Endothelial cell of umbilical vein (primary cell): ENCODE measurements around the gene NRGN. TPM values are rescaled to one million over a fixed set of nuclear protein-coding genes. Genes with fewer than 3 reads are reported as not detected.
A peak's percentile ranks its signal among the peaks of the same experiment; 100 is the strongest.

Experiments used
- BruUV-seq: library from RNA; stranded (reverse); fragments of 400-500 nt; replicated peaks from 2 replicates; lab custom pipeline; 2021; lab: Mats Ljungman, UMichigan
- CTCF ChIA-PET: fragments of 300-600, 350-600 bp; sonication (Branson Sonifier 250); formaldehyde crosslinking; loops from one replicate; lab custom pipeline; 2021; ENCODE audit warnings: antibody characterized with exemption, inconsistent platforms; lab: Charles Lee
- POLR2A ChIA-PET: fragments of 300-600, 350-600 bp; sonication (Branson Sonifier 250); formaldehyde crosslinking; loops from one replicate; lab custom pipeline; 2021; ENCODE audit warnings: antibody characterized with exemption, inconsistent platforms; lab: Charles Lee
- DNase-seq: peaks from one replicate; pipeline ENCODE4 v3.0.0-alpha.2; 2011; ENCODE audit warnings: low read depth, low spot score
- FAIRE-seq: peaks from 2 replicates; lab custom pipeline; 2011; peaks lifted over from hg19 to GRCh38; lab: Jason Lieb, UNC
- H2AFZ ChIP-seq: 2 replicates; pipeline ENCODE4 v1.6.0; 2012; ENCODE audit warnings: low read depth, low read length, control low read depth, inconsistent platforms
- H3K27ac ChIP-seq: 2 replicates; pipeline ENCODE4 v1.5.1; 2011; ENCODE audit warnings: low read depth, mild to moderate bottlenecking, control low read depth, low read length, moderate library complexity; ENCODE audit not compliant: insufficient read depth
- H3K27me3 ChIP-seq, 2 experiments: 2 replicates each; pipeline versions ENCODE4 v1.6.0 to v1.6.1; 2011; ENCODE audit warnings: low read length in 2 of 2, mixed read lengths in 1 of 2; ENCODE audit not compliant: control insufficient read depth in 2 of 2, insufficient read depth in 2 of 2
- H3K36me3 ChIP-seq, 2 experiments: 2 replicates in 1 of 2; 3 replicates in 1 of 2; pipeline ENCODE4 v1.5.1; 2011; ENCODE audit warnings: low read length in 2 of 2, mild to moderate bottlenecking in 1 of 2, moderate library complexity in 1 of 2; ENCODE audit not compliant: control insufficient read depth in 2 of 2, insufficient read depth in 2 of 2; ENCODE audit errors: extremely low read depth in 1 of 2
- H3K4me1 ChIP-seq: 3 replicates; pipeline ENCODE4 v1.5.1; 2011; ENCODE audit warnings: mild to moderate bottlenecking, low read length; ENCODE audit not compliant: control insufficient read depth, insufficient read depth; ENCODE audit errors: extremely low read depth
- H3K4me2 ChIP-seq: 2 replicates; pipeline ENCODE4 v1.6.1; 2011; ENCODE audit warnings: low read length, control low read depth, mixed read lengths; ENCODE audit not compliant: insufficient read depth
- H3K4me3 ChIP-seq, 3 experiments: fragments of 200-600 bp in 1 of 3; sonication (generic), shearing (Covaris generic) in 1 of 3; replicated peaks in 1 of 3; 2 replicates each; pipeline ENCODE4 v1.5.1; 2011 to 2016; ENCODE audit warnings: control low read depth in 3 of 3, low read length in 3 of 3, mild to moderate bottlenecking in 2 of 3, inconsistent platforms in 1 of 3, low read depth in 1 of 3, moderate library complexity in 1 of 3; ENCODE audit not compliant: insufficient read depth in 1 of 3
- H3K79me2 ChIP-seq: 2 replicates; pipeline ENCODE4 v1.6.0; 2012; ENCODE audit warnings: low read length, inconsistent platforms; ENCODE audit not compliant: control insufficient read depth, insufficient read depth
- H3K9ac ChIP-seq: replicated peaks from 2 replicates; pipeline ENCODE3; 2011; ENCODE audit warnings: low read length, control low read depth; ENCODE audit not compliant: insufficient read depth; ENCODE audit errors: extremely low read depth
- H3K9me1 ChIP-seq: replicated peaks from 3 replicates; pipeline ENCODE4 v1.6.0; 2011; ENCODE audit warnings: mild to moderate bottlenecking, low read length; ENCODE audit not compliant: control insufficient read depth, insufficient read depth; ENCODE audit errors: extremely low read depth
- H3K9me3 ChIP-seq: replicated peaks from 2 replicates; pipeline ENCODE4 v1.5.1; 2012; ENCODE audit warnings: low read length, inconsistent platforms; ENCODE audit not compliant: control insufficient read depth, insufficient read depth
- H4K20me1 ChIP-seq: replicated peaks from 2 replicates; pipeline ENCODE3; 2011; ENCODE audit warnings: mild to moderate bottlenecking, low read length; ENCODE audit not compliant: control insufficient read depth, insufficient read depth; ENCODE audit errors: extremely low read depth
- EZH2 ChIP-seq: IDR thresholded peaks from 2 replicates; pipeline ENCODE4 v1.6.1; 2012; ENCODE audit warnings: borderline replicate concordance, low read depth, mild to moderate bottlenecking, moderate library complexity, low read length, inconsistent platforms; ENCODE audit not compliant: severe bottlenecking
- FOS ChIP-seq: IDR thresholded peaks from 2 replicates; pipeline ENCODE4 v1.6.1; 2011; ENCODE audit warnings: mild to moderate bottlenecking, low read length, moderate library complexity, borderline replicate concordance; ENCODE audit not compliant: insufficient read depth
- JUN ChIP-seq: IDR thresholded peaks from 2 replicates; pipeline ENCODE4 v1.6.1; 2011; ENCODE audit warnings: borderline replicate concordance, low read depth; ENCODE audit not compliant: insufficient read length, insufficient read depth
- MYC ChIP-seq: IDR thresholded peaks from one replicate; pipeline ENCODE4 v1.6.1; 2011; ENCODE audit warnings: mild to moderate bottlenecking, low read depth, low read length
- POLR2A ChIP-seq: IDR thresholded peaks from 2 replicates; pipeline ENCODE4 v1.6.1; 2012; ENCODE audit warnings: low read depth, mild to moderate bottlenecking, control low read depth, low read length
- POLR2AphosphoS5 ChIP-seq: IDR thresholded peaks from 2 replicates; pipeline ENCODE4 v1.6.1; 2012; ENCODE audit warnings: low read depth, mild to moderate bottlenecking, control low read depth, low read length, moderate library complexity; ENCODE audit not compliant: insufficient read depth
- dilution Hi-C: fragments of 300-500 bp; cut with MboI; formaldehyde crosslinking; loops from one replicate; pipeline ENCODE4 v1.15.0; 2019; ENCODE audit warnings: low sequenced_read_pairs; ENCODE audit not compliant: extremely low pct_ligation_motif_present
- intact Hi-C: fragments of 100-400 bp; cut with micrococcal nuclease; formaldehyde crosslinking; loops from one replicate; pipeline ENCODE4 v1.10.0; 2022
- polyA plus RNA-seq, 4 experiments: library from polyadenylated mRNA; depleted of rRNA in 3 of 4; stranded (reverse) in 3 of 4; unstranded in 1 of 4; fragments of >200 nt; gene quantifications; 2 replicates each; pipeline versions ENCODE4 v1.2.1 to v1.2.3, GENCODE V29; 2011 to 2012; ENCODE audit warnings: missing spikeins in 1 of 4
- total RNA-seq: library from RNA; stranded (reverse); gene quantifications from 2 replicates; pipeline ENCODE4 v1.2.3, GENCODE V29; 2021
- TF ChIP-seq, protein P1 (sequence below): IDR thresholded peaks from 2 replicates; pipeline ENCODE4 v1.6.1; 2011; ENCODE audit not compliant: insufficient read depth, insufficient read length
- TF ChIP-seq, protein P2 (sequence below), 2 donors: IDR thresholded peaks; 1 replicate in 1 of 2; 2 replicates in 1 of 2; pipeline ENCODE4 v1.5.1; 2011; ENCODE audit warnings: low read length in 2 of 2, mild to moderate bottlenecking in 2 of 2, moderate library complexity in 2 of 2, control low read depth in 1 of 2, inconsistent platforms in 1 of 2, low read depth in 1 of 2; ENCODE audit not compliant: insufficient read depth in 1 of 2; ENCODE audit errors: extremely low read depth in 1 of 2

The NRGN gene
- total and polyA plus RNA-seq, 2 donors (not counting 3 experiments of a cell fraction or from before 2014, with no cell fraction given): 29.1 to 33.5 TPM

DNA sequence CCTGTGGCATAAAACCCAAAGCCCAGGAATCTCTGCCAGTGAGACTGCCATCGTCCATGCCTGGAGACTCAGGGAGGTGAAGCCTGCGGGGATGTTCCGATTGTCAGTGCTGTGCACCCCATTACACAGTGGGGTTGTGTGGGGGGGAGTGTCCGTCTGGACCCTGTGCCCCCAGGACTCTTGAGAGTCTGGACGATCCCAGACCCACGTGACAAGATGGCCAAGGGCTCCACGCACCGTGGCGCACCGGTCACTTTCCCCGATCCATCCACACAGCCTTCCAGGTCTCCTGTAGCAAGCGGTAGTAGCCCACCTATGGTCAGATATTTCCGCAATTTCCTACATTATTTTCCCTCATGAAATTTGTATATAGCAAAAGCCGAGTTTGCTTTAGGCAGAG, 20.9 kb upstream of the NRGN start:
- Histone ChIP-seq H4K20me1 (no peaks in the 10 kb centered on the region), H3K36me3 (no peaks in the 10 kb centered on the region), H3K27me3 (no peaks in the 10 kb centered on the region), H3K9me1 (no peaks in the 10 kb centered on the region), H3K4me1 (peaks cover 24% of the 10 kb centered on the region), H3K79me2 (no peaks in the 10 kb centered on the region), H3K4me2 (peak overlapping the region; percentile 85), H3K27ac (no peak overlapping the region), H3K4me3 (no peak overlapping the region), H2AFZ (no peak overlapping the region), H3K9ac (no peak overlapping the region), H3K9me3 (no peaks in the 10 kb centered on the region)
- BruUV-seq: no TSS peak
- TF ChIP-seq FOS (no peak), POLR2A (no peak), JUN (no peak), POLR2AphosphoS5 (no peak), EZH2 (no peak), MYC (no peak)
- TF ChIP-seq, protein P1, sequence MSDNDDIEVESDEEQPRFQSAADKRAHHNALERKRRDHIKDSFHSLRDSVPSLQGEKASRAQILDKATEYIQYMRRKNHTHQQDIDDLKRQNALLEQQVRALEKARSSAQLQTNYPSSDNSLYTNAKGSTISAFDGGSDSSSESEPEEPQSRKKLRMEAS: no peak
- TF ChIP-seq, protein P2, sequence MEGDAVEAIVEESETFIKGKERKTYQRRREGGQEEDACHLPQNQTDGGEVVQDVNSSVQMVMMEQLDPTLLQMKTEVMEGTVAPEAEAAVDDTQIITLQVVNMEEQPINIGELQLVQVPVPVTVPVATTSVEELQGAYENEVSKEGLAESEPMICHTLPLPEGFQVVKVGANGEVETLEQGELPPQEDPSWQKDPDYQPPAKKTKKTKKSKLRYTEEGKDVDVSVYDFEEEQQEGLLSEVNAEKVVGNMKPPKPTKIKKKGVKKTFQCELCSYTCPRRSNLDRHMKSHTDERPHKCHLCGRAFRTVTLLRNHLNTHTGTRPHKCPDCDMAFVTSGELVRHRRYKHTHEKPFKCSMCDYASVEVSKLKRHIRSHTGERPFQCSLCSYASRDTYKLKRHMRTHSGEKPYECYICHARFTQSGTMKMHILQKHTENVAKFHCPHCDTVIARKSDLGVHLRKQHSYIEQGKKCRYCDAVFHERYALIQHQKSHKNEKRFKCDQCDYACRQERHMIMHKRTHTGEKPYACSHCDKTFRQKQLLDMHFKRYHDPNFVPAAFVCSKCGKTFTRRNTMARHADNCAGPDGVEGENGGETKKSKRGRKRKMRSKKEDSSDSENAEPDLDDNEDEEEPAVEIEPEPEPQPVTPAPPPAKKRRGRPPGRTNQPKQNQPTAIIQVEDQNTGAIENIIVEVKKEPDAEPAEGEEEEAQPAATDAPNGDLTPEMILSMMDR (IDR thresholded peaks at IDR 0.05; ENCODE audit: extremely low read depth in 1 of 2, insufficient read depth in 1 of 2, low read depth in 1 of 2, low read length in 2 of 2): no peak
- DNase-seq (no peak), FAIRE-seq (no peak)
- dilution Hi-C loops (no loop called here), intact Hi-C loops (loop anchor here (1.0 kb wide), 1 partner anchor 46 kb away; the partner anchor contains the start of genes SIAE and SPA17)
- POLR2A ChIA-PET: no interaction called here
- CTCF ChIA-PET: interaction anchor here (1.5 to 2.5 kb wide), 4 partner anchors 16 to 49 kb away, joined by 3 to 24 read pairs (median 10); partner anchors contain the start of gene NRGN
